ENCODE data around the gene C14orf132. TPM values are rescaled to one million over a fixed set of nuclear protein-coding genes. Genes with fewer than 3 reads are reported as not detected.

C14orf132 gene
- total and polyA plus RNA-seq, 10 of the 15 experiments (the other 5 are each of a cell fraction or from before 2014, with no cell fraction given), result under 0.01 to 1.2 (median 0.03) TPM; not detected in 2

DNA sequence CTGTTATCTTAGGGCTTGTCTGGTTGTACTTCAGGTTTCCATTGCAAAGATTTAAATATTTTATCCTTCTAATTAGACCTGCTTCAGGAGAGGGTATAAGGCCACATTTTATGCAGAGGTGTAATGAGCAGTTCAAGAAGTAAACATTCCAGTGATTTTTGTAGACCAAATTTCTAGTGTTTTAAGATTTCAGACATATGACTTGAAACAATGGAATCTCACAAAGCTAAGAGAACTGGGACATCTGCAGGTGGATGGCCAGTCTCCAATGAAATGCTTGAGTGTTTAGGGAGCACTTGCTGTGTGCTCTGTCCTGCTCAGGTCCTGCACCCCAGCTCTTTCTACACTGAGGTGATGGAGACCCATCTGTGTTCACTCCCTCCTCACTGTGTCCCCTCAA lies 7.9 kb downstream of the C14orf132 start:
- in situ Hi-C loops (cut with MboI), result no loop called here
- no peak for TF ChIP-seq SMAD1 (IDR thresholded peaks at IDR 0.05; ENCODE audit: low read depth, partially characterized antibody)
- TF ChIP-seq ZSCAN29 (IDR thresholded peaks at IDR 0.05), result no peak
- no peak for TF ChIP-seq CEBPB (IDR thresholded peaks at IDR 0.05; ENCODE audit: borderline replicate concordance in 1 of 2, low read depth in 2 of 2, low read length in 2 of 2)
- TF ChIP-seq, protein P1, sequence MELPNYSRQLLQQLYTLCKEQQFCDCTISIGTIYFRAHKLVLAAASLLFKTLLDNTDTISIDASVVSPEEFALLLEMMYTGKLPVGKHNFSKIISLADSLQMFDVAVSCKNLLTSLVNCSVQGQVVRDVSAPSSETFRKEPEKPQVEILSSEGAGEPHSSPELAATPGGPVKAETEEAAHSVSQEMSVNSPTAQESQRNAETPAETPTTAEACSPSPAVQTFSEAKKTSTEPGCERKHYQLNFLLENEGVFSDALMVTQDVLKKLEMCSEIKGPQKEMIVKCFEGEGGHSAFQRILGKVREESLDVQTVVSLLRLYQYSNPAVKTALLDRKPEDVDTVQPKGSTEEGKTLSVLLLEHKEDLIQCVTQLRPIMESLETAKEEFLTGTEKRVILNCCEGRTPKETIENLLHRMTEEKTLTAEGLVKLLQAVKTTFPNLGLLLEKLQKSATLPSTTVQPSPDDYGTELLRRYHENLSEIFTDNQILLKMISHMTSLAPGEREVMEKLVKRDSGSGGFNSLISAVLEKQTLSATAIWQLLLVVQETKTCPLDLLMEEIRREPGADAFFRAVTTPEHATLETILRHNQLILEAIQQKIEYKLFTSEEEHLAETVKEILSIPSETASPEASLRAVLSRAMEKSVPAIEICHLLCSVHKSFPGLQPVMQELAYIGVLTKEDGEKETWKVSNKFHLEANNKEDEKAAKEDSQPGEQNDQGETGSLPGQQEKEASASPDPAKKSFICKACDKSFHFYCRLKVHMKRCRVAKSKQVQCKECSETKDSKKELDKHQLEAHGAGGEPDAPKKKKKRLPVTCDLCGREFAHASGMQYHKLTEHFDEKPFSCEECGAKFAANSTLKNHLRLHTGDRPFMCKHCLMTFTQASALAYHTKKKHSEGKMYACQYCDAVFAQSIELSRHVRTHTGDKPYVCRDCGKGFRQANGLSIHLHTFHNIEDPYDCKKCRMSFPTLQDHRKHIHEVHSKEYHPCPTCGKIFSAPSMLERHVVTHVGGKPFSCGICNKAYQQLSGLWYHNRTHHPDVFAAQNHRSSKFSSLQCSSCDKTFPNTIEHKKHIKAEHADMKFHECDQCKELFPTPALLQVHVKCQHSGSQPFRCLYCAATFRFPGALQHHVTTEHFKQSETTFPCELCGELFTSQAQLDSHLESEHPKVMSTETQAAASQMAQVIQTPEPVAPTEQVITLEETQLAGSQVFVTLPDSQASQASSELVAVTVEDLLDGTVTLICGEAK (IDR thresholded peaks at IDR 0.05; ENCODE audit: borderline replicate concordance), result no peak
- TF ChIP-seq GABPA (IDR thresholded peaks at IDR 0.05; ENCODE audit: low read depth), result no peak
- TF ChIP-seq, protein P2, sequence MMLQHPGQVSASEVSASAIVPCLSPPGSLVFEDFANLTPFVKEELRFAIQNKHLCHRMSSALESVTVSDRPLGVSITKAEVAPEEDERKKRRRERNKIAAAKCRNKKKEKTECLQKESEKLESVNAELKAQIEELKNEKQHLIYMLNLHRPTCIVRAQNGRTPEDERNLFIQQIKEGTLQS (IDR thresholded peaks at IDR 0.05; ENCODE audit: borderline replicate concordance, extremely low read depth, low read depth, low read length), result no peak
- TF ChIP-seq, protein P3, sequence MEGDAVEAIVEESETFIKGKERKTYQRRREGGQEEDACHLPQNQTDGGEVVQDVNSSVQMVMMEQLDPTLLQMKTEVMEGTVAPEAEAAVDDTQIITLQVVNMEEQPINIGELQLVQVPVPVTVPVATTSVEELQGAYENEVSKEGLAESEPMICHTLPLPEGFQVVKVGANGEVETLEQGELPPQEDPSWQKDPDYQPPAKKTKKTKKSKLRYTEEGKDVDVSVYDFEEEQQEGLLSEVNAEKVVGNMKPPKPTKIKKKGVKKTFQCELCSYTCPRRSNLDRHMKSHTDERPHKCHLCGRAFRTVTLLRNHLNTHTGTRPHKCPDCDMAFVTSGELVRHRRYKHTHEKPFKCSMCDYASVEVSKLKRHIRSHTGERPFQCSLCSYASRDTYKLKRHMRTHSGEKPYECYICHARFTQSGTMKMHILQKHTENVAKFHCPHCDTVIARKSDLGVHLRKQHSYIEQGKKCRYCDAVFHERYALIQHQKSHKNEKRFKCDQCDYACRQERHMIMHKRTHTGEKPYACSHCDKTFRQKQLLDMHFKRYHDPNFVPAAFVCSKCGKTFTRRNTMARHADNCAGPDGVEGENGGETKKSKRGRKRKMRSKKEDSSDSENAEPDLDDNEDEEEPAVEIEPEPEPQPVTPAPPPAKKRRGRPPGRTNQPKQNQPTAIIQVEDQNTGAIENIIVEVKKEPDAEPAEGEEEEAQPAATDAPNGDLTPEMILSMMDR (IDR thresholded peaks at IDR 0.05 in 2 of 3, conservative IDR thresholded peaks at IDR 0.05 in 1 of 3; ENCODE audit: control insufficient read depth in 2 of 3, extremely low read depth in 1 of 3, insufficient read depth in 1 of 3, low read depth in 3 of 3, low read length in 3 of 3), result no peak
- no peak for TF ChIP-seq NFIC (IDR thresholded peaks at IDR 0.05; ENCODE audit: low read depth, low read length)
- no peak for TF ChIP-seq NFYB (IDR thresholded peaks at IDR 0.05; ENCODE audit: insufficient read depth, low read depth, low read length)
- no peak for TF ChIP-seq ZZZ3 (IDR thresholded peaks at IDR 0.05; ENCODE audit: control insufficient read depth, insufficient read length, low read depth)
- no peak for TF ChIP-seq CHD2 (IDR thresholded peaks at IDR 0.05; ENCODE audit: borderline replicate concordance, low read depth, low read length)
- TF ChIP-seq JUND (IDR thresholded peaks at IDR 0.05; ENCODE audit: low read depth, low read length), result no peak
- TF ChIP-seq EGR1 (IDR thresholded peaks at IDR 0.05; ENCODE audit: borderline replicate concordance in 1 of 2, low read depth in 2 of 2, low read length in 2 of 2), result no peak
- TF ChIP-seq, protein P4, sequence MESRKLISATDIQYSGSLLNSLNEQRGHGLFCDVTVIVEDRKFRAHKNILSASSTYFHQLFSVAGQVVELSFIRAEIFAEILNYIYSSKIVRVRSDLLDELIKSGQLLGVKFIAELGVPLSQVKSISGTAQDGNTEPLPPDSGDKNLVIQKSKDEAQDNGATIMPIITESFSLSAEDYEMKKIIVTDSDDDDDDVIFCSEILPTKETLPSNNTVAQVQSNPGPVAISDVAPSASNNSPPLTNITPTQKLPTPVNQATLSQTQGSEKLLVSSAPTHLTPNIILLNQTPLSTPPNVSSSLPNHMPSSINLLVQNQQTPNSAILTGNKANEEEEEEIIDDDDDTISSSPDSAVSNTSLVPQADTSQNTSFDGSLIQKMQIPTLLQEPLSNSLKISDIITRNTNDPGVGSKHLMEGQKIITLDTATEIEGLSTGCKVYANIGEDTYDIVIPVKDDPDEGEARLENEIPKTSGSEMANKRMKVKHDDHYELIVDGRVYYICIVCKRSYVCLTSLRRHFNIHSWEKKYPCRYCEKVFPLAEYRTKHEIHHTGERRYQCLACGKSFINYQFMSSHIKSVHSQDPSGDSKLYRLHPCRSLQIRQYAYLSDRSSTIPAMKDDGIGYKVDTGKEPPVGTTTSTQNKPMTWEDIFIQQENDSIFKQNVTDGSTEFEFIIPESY (IDR thresholded peaks at IDR 0.05), result no peak
- TF ChIP-seq BMI1 (IDR thresholded peaks at IDR 0.05; ENCODE audit: borderline replicate concordance), result no peak
- TF ChIP-seq MTA3 (IDR thresholded peaks at IDR 0.05; ENCODE audit: borderline replicate concordance, low read length), result no peak

More for the DNA sequence above, 7.9 kb downstream of the C14orf132 start:
- Histone ChIP-seq H3K9ac (ENCODE audit: control insufficient read depth, insufficient read depth, low read length) (no peak overlapping the region), H3K36me3 (ENCODE audit: control insufficient read depth in 2 of 2, insufficient read depth in 2 of 2, low read length in 1 of 2) (no peaks in the 10 kb centered on the region), H3K9me3 (replicated peaks; ENCODE audit: control insufficient read depth, insufficient read depth, low read length) (no peaks in the 10 kb centered on the region; the same call in 2 of the 3 replicates), H2AFZ (ENCODE audit: control insufficient read depth, low read depth, low read length) (no peak overlapping the region), H3K4me1 (ENCODE audit: control insufficient read depth, insufficient read depth, low read length) (no peaks in the 10 kb centered on the region), H3K27ac (ENCODE audit: control insufficient read depth, insufficient read depth) (no peak overlapping the region), H3K4me3 (no peak overlapping the region), H3K27me3 (replicated peaks in 1 of 2; ENCODE audit: control insufficient read depth in 2 of 2, insufficient read depth in 2 of 2, low read length in 1 of 2) (peaks cover 0 to 3% of the 10 kb centered on the region in 2 experiments; a peak in 2 of 4 replicates), H3K4me2 (ENCODE audit: control insufficient read depth, insufficient read depth) (no peak overlapping the region), H4K20me1 (ENCODE audit: control insufficient read depth, insufficient read depth) (no peaks in the 10 kb centered on the region), H3K79me2 (ENCODE audit: control insufficient read depth, insufficient read depth, low read length) (no peaks in the 10 kb centered on the region)
- POLR2A ChIA-PET, result no interaction called here
- SMC1A ChIA-PET (ENCODE audit: uncharacterized antibody, unreplicated experiment), result interaction anchor here (2.6 kb wide), 1 partner anchor 10 kb away, joined by 5 read pairs; no protein-coding TSS in a partner anchor
- RAD21 ChIA-PET (ENCODE audit: unreplicated experiment), result interaction anchor here (0.8 kb wide), 1 partner anchor 10 kb away, joined by 3 read pairs; no protein-coding TSS in a partner anchor
- no TSS peak for BruUV-seq (replicated peaks)
- CTCF ChIA-PET, result interaction anchor here (0.6 to 2.3 kb wide), 2 partner anchors 10 to 229 kb away, joined by 3 to 7 read pairs; no protein-coding TSS in a partner anchor
- intact Hi-C loops (cut with micrococcal nuclease; ENCODE audit: unreplicated experiment), result no loop called here
- DNase-seq (ENCODE audit: low read depth, low spot score), result no peak
- no peak for FAIRE-seq
- ATAC-seq, result no peak
